ENCODE results near the gene MRPL52.
A peak's percentile ranks its signal among the peaks of the same experiment; 100 is the strongest.

DNA sequence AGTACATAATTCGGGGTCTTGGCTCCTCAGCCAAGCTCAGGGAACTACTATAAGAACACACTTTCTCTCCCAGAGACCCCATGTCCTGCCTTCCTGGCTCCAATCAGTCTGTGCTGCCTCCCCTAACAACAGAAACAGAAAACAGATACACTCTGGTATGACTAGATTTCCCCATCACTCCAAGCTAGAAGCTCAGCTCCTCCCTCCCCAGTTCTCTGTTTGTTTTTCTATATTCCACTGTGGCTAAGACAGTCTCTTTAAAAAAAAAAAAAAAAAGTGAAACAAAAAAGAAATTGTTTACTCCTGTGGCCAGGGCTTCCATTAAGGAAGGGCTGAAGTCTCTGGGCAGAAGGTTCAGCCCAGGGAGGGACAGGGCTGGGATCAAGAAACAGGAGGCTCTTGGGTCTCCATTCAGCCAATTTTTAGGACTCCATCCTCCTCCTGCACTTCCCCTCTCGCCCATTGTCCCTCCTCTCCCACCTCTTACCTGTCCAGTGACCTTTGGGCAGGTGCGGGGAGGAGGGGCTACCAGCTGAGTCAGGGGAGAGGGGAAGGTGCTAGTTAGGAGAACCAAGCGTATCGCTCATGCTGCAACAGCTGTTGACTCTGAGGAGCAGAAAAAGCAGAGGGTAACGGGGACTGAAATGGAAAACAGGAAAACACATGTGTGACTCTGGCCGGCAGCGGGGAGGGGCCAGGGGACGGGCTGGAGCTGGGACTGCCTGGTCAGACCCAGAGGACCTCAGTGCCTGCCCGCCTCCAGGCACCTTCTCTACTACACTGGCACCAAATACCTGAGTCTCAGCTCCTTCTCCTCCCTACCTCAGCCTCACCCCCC lies 10.3 kb upstream of the MRPL52 start:
- TF ChIP-seq POLR2AphosphoS5 (IDR thresholded peaks at IDR 0.05; ENCODE audit: insufficient read depth, low read depth, low read length): peak; percentile 47
- no peak for TF ChIP-seq EZH2 (IDR thresholded peaks at IDR 0.05; ENCODE audit: borderline replicate concordance, low read depth, low read length, severe bottlenecking)
- TF ChIP-seq, protein P1, sequence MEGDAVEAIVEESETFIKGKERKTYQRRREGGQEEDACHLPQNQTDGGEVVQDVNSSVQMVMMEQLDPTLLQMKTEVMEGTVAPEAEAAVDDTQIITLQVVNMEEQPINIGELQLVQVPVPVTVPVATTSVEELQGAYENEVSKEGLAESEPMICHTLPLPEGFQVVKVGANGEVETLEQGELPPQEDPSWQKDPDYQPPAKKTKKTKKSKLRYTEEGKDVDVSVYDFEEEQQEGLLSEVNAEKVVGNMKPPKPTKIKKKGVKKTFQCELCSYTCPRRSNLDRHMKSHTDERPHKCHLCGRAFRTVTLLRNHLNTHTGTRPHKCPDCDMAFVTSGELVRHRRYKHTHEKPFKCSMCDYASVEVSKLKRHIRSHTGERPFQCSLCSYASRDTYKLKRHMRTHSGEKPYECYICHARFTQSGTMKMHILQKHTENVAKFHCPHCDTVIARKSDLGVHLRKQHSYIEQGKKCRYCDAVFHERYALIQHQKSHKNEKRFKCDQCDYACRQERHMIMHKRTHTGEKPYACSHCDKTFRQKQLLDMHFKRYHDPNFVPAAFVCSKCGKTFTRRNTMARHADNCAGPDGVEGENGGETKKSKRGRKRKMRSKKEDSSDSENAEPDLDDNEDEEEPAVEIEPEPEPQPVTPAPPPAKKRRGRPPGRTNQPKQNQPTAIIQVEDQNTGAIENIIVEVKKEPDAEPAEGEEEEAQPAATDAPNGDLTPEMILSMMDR (IDR thresholded peaks at IDR 0.05; ENCODE audit: extremely low read depth in 1 of 2, insufficient read depth in 1 of 2, low read depth in 1 of 2, low read length in 2 of 2): no peak
- no peak for TF ChIP-seq MYC (IDR thresholded peaks at IDR 0.05; ENCODE audit: low read depth, low read length)
- no peak for TF ChIP-seq POLR2A (IDR thresholded peaks at IDR 0.05; ENCODE audit: low read depth, low read length)
- TF ChIP-seq, protein P2, sequence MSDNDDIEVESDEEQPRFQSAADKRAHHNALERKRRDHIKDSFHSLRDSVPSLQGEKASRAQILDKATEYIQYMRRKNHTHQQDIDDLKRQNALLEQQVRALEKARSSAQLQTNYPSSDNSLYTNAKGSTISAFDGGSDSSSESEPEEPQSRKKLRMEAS (IDR thresholded peaks at IDR 0.05; ENCODE audit: insufficient read depth, insufficient read length): no peak
